ENCODE data around the gene MILR1.

DNA sequence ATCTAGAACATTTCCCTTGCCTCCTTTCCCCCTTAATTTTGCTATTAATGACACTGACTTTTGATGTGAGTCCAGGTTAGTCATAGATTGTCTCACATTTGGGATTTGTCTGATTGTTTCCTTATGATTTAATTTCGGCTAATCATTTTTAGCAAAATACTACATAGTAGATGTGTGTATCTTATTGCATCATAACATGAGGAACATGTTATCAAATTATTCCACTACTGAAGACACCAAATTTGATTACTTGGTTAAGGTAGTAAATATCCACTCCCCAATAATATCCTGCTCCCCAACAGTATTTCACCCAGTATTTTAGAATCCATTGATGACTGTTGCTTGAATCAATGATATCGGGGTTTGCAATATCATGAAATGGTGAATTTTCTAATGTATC lies 45.2 kb downstream of the MILR1 start:
- TF ChIP-seq POLR2AphosphoS5 (IDR thresholded peaks at IDR 0.05; ENCODE audit: low read depth, low read length): no peak
- no peak for TF ChIP-seq EZH2 (IDR thresholded peaks at IDR 0.05)
- TF ChIP-seq, protein P1, sequence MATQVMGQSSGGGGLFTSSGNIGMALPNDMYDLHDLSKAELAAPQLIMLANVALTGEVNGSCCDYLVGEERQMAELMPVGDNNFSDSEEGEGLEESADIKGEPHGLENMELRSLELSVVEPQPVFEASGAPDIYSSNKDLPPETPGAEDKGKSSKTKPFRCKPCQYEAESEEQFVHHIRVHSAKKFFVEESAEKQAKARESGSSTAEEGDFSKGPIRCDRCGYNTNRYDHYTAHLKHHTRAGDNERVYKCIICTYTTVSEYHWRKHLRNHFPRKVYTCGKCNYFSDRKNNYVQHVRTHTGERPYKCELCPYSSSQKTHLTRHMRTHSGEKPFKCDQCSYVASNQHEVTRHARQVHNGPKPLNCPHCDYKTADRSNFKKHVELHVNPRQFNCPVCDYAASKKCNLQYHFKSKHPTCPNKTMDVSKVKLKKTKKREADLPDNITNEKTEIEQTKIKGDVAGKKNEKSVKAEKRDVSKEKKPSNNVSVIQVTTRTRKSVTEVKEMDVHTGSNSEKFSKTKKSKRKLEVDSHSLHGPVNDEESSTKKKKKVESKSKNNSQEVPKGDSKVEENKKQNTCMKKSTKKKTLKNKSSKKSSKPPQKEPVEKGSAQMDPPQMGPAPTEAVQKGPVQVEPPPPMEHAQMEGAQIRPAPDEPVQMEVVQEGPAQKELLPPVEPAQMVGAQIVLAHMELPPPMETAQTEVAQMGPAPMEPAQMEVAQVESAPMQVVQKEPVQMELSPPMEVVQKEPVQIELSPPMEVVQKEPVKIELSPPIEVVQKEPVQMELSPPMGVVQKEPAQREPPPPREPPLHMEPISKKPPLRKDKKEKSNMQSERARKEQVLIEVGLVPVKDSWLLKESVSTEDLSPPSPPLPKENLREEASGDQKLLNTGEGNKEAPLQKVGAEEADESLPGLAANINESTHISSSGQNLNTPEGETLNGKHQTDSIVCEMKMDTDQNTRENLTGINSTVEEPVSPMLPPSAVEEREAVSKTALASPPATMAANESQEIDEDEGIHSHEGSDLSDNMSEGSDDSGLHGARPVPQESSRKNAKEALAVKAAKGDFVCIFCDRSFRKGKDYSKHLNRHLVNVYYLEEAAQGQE (IDR thresholded peaks at IDR 0.05; ENCODE audit: low read depth): no peak
- TF ChIP-seq SRF (IDR thresholded peaks at IDR 0.05; ENCODE audit: low read depth): no peak
- TF ChIP-seq, protein P2, sequence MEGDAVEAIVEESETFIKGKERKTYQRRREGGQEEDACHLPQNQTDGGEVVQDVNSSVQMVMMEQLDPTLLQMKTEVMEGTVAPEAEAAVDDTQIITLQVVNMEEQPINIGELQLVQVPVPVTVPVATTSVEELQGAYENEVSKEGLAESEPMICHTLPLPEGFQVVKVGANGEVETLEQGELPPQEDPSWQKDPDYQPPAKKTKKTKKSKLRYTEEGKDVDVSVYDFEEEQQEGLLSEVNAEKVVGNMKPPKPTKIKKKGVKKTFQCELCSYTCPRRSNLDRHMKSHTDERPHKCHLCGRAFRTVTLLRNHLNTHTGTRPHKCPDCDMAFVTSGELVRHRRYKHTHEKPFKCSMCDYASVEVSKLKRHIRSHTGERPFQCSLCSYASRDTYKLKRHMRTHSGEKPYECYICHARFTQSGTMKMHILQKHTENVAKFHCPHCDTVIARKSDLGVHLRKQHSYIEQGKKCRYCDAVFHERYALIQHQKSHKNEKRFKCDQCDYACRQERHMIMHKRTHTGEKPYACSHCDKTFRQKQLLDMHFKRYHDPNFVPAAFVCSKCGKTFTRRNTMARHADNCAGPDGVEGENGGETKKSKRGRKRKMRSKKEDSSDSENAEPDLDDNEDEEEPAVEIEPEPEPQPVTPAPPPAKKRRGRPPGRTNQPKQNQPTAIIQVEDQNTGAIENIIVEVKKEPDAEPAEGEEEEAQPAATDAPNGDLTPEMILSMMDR (IDR thresholded peaks at IDR 0.05 in 2 of 3, conservative IDR thresholded peaks at IDR 0.05 in 1 of 3; ENCODE audit: borderline replicate concordance in 1 of 3, insufficient read depth in 1 of 3, low read depth in 2 of 3, low read length in 2 of 3): no peak
- TF ChIP-seq ZNF274 (IDR thresholded peaks at IDR 0.05; ENCODE audit: low read depth, low read length): no peak
- no peak for TF ChIP-seq ZFX (IDR thresholded peaks at IDR 0.05)
- TF ChIP-seq TCF7L2 (IDR thresholded peaks at IDR 0.05; ENCODE audit: borderline replicate concordance, extremely low read depth, insufficient read depth, insufficient read length): no peak
- no peak for TF ChIP-seq POLR2A (IDR thresholded peaks at IDR 0.05; ENCODE audit: borderline replicate concordance, extremely low read depth, insufficient read depth, insufficient read length)

Data from HCT116 (cell line).